Activated CD4-positive, alpha-beta memory T cell treated with anti-CD3 and anti-CD28 coated beads, Interleukin-2, amount 10 ng/mL, durations not matched to agents 7 days and 5 days (primary cell): ENCODE measurements around the gene GNE. TPM values are rescaled to one million over a fixed set of nuclear protein-coding genes. Genes with fewer than 3 reads are reported as not detected.
A peak's percentile ranks its signal among the peaks of the same experiment; 100 is the strongest.
"Not testable (repeated sequence)": the region's sequence is repeated elsewhere in the genome, so short reads cannot be mapped to it uniquely, and the experiment has no call there.

Source experiments
- CTCF ChIA-PET: fragments of 350-600 bp; sonication (Branson Sonifier 250); formaldehyde crosslinking; loops from one replicate; lab custom pipeline; 2021; ENCODE audit warnings: antibody characterized with exemption, inconsistent platforms; lab: Charles Lee
- POLR2A ChIA-PET: fragments of 350-600 bp; sonication (Branson Sonifier 250); formaldehyde crosslinking; loops from one replicate; lab custom pipeline; 2021; ENCODE audit warnings: antibody characterized with exemption; lab: Charles Lee
- DNase-seq: peaks from one replicate; pipeline ENCODE4 v3.0.0-alpha.2; 2020
- H3K27ac Mint-ChIP-seq: one replicate; pipeline ENCODE4 v1.8.0; 2021; ENCODE audit warnings: mild to moderate bottlenecking, mixed read lengths
- H3K27me3 Mint-ChIP-seq: one replicate; pipeline ENCODE4 v1.8.0; 2021; ENCODE audit warnings: mixed read lengths
- H3K36me3 Mint-ChIP-seq: one replicate; pipeline ENCODE4 v1.8.0; 2021; ENCODE audit warnings: low read depth, mixed read lengths
- H3K4me1 Mint-ChIP-seq: one replicate; pipeline ENCODE4 v1.8.0; 2021; ENCODE audit warnings: mixed read lengths
- H3K4me3 Mint-ChIP-seq: one replicate; pipeline ENCODE4 v1.8.0; 2021; ENCODE audit warnings: mild to moderate bottlenecking, mixed read lengths
- H3K9me3 Mint-ChIP-seq: one replicate; pipeline ENCODE4 v1.8.0; 2021; ENCODE audit warnings: mixed read lengths
- total RNA-seq, 2 experiments: library from RNA; stranded (reverse); gene quantifications; one replicate each; pipeline ENCODE4 v1.2.3, GENCODE V29; 2021

GNE gene
- total RNA-seq, 2 experiments from 2014 or later, result 22.0 to 23.0 TPM

- H3K27me3 Mint-ChIP-seq, result peaks cover 7% of the 10 kb centered on the region
- no peak for DNase-seq
- H3K4me1 Mint-ChIP-seq, result peaks cover 66% of the 10 kb centered on the region
- H3K36me3 Mint-ChIP-seq, result peaks cover 37% of the 10 kb centered on the region
- ChIA-PET CTCF (interaction anchor here (1.2 to 5.5 kb wide), 3 partner anchors 25 to 136 kb away, joined by 3 to 33 read pairs (median 4); partner anchors contain the start of genes CCIN and GLIPR2), POLR2A (interaction anchor here (0.5 to 6.0 kb wide), 7 partner anchors 11 to 1096 kb away, joined by 3 to 86 read pairs (median 18); partner anchors contain the start of gene GNE)
- peak overlapping the region; percentile 82 for H3K4me3 Mint-ChIP-seq
- no peak overlapping the region for H3K27ac Mint-ChIP-seq
- H3K9me3 Mint-ChIP-seq, result no peaks in the 10 kb centered on the region
Measured at GRCh38 chr9:36193023-36193422, 65.2 kb downstream of the GNE start.

DNA sequence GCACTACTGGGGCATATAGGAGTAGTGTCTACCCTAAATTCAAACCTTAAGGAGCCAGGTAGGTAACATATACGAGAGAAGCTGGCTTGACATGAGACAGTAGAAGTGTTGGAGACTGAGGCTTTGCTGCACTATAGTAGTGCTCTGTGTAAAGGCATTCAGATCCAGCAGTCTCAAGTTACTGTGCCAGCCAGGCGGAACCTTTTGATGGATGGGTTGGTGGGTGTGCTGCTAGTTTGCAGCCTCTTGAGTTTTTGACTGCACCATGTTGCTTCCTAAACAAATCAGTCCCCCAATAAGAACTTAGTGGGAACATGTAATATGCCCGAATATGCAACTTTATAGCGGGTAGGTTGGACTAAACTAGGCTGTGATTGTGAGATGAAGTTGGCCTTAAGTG is 66.1 kb downstream of the GNE start:
- ChIA-PET CTCF (interaction anchor here (0.6 to 5.5 kb wide), 6 partner anchors 8 to 90 kb away, joined by 3 to 61 read pairs (median 12); partner anchors contain the start of genes CCIN and GLIPR2), POLR2A (interaction anchor here (0.9 to 6.0 kb wide), 14 partner anchors 12 to 295 kb away, joined by 3 to 86 read pairs (median 24); partner anchors contain the start of genes CCIN and GNE)
- Mint-ChIP-seq H3K4me1 (peaks cover 71% of the 10 kb centered on the region), H3K4me3 (peak overlapping the region; percentile 82), H3K27ac (peak overlapping the region; percentile 74), H3K9me3 (no peaks in the 10 kb centered on the region), H3K27me3 (peaks cover 7% of the 10 kb centered on the region), H3K36me3 (peaks cover 33% of the 10 kb centered on the region)
- no peak for DNase-seq

- no peak for DNase-seq
- no peaks in the 10 kb centered on the region for H3K9me3 Mint-ChIP-seq
- peak overlapping the region; percentile 74 for H3K27ac Mint-ChIP-seq
- ChIA-PET POLR2A (interaction anchor here (0.9 to 6.0 kb wide), 23 partner anchors 12 to 587 kb away, joined by 3 to 86 read pairs (median 6); partner anchors contain the start of genes CCIN and GNE), CTCF (interaction anchor here (0.6 to 5.5 kb wide), 9 partner anchors 9 to 259 kb away, joined by 3 to 61 read pairs (median 4); partner anchors contain the start of genes CCIN and GLIPR2)
- peak overlapping the region; percentile 82 for H3K4me3 Mint-ChIP-seq
- peaks cover 70% of the 10 kb centered on the region for H3K4me1 Mint-ChIP-seq
- H3K36me3 Mint-ChIP-seq, result peaks cover 33% of the 10 kb centered on the region
- H3K27me3 Mint-ChIP-seq, result peaks cover 7% of the 10 kb centered on the region
Measured at GRCh38 chr9:36191686-36192085, 66.6 kb downstream of the GNE start.

DNA sequence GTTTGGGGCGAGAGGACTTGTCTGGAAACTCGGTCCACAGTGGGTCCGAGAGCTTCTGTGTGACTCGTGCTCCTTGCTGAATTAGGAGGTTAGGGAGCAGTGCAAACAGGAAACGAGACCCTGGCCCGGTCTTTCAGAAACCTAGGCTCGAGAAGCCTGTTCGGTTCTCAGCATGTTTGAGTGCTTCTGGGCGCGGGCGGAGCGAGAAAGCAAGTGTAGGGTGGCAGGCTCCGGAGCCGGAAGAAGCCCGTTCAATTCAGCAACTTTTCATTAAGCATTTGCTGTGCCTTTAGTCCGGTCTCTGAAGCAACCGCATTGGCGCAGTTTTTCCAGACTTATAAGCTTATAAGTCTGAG is 67.0 kb downstream of the GNE start:
- Mint-ChIP-seq H3K4me3 (peak overlapping the region; percentile 82), H3K36me3 (peaks cover 30% of the 10 kb centered on the region), H3K4me1 (peaks cover 66% of the 10 kb centered on the region), H3K27me3 (peaks cover 7% of the 10 kb centered on the region), H3K27ac (peak overlapping the region; percentile 74), H3K9me3 (no peaks in the 10 kb centered on the region)
- CTCF ChIA-PET, result interaction anchor here (0.6 to 5.5 kb wide), 30 partner anchors 9 to 1528 kb away, joined by 3 to 61 read pairs (median 5); partner anchors contain the start of genes CCIN, GLIPR2 and GNE
- POLR2A ChIA-PET, result interaction anchor here (0.7 to 6.0 kb wide), 35 partner anchors 10 to 587 kb away, joined by 3 to 86 read pairs (median 4); partner anchors contain the start of genes CCIN, GNE and RMRP
- peak; percentile 61 for DNase-seq

GRCh38 chr9:36190388-36191289 is 67.6 kb downstream of the GNE start, which contains the start of gene CLTA:
CLTA (plus strand) TSS chr9:36190921; CDS start chr9:36191057, 136 bp downstream.
- DNase-seq, result peak; percentile 96
- ChIA-PET POLR2A (interaction anchor here (0.6 to 6.0 kb wide), 50 partner anchors 8 to 586 kb away, joined by 3 to 86 read pairs (median 4); partner anchors contain the start of genes CCIN, GNE, HINT2 and RECK), CTCF (interaction anchor here (0.5 to 5.5 kb wide), 39 partner anchors 9 to 1527 kb away, joined by 3 to 61 read pairs (median 4); partner anchors contain the start of genes CCIN, GLIPR2 and GNE)
- peak within 1 kb of the TSS; percentile 82 for H3K4me3 Mint-ChIP-seq
- peaks cover 7% of the 10 kb centered on the region for H3K27me3 Mint-ChIP-seq
- H3K4me1 Mint-ChIP-seq, result peaks cover 66% of the 10 kb centered on the region
- peak within 1 kb of the TSS; percentile 77 for H3K27ac Mint-ChIP-seq
- H3K9me3 Mint-ChIP-seq, result no peaks in the 10 kb centered on the region
- peaks cover 30% of the 10 kb centered on the region for H3K36me3 Mint-ChIP-seq

DNA sequence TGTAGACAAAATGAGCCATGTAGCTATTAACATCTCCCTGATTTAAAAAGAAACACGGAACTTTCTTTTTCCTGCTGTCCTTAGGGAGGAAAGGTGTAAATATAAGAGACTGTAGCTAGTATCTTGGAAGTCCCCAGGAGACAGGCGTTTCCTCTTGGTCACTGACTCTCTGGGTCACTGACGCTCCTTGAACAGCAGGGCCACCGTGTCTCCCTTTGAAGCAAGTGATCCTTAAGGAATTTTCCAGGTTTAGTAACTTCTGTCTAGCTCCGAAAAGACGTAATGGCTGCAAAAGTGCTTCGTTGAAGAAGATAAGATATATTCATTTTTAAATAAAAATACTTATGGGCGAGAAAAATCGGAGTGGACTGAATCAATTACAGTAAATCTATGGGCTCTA is 68.3 kb downstream of the GNE start:
- peak overlapping the region; percentile 82 for H3K4me3 Mint-ChIP-seq
- DNase-seq, result no peak
- H3K27me3 Mint-ChIP-seq, result peaks cover 7% of the 10 kb centered on the region
- H3K36me3 Mint-ChIP-seq, result peaks cover 23% of the 10 kb centered on the region
- H3K4me1 Mint-ChIP-seq, result peaks cover 60% of the 10 kb centered on the region
- ChIA-PET CTCF (interaction anchor here (0.6 to 5.5 kb wide), 34 partner anchors 8 to 1527 kb away, joined by 3 to 61 read pairs (median 4); partner anchors contain the start of genes CCIN and GLIPR2), POLR2A (interaction anchor here (0.6 to 6.0 kb wide), 40 partner anchors 8 to 585 kb away, joined by 3 to 86 read pairs (median 4); partner anchors contain the start of genes CCIN, GNE, HINT2 and RECK)
- H3K27ac Mint-ChIP-seq, result no peak overlapping the region
- H3K9me3 Mint-ChIP-seq, result no peaks in the 10 kb centered on the region

DNA sequence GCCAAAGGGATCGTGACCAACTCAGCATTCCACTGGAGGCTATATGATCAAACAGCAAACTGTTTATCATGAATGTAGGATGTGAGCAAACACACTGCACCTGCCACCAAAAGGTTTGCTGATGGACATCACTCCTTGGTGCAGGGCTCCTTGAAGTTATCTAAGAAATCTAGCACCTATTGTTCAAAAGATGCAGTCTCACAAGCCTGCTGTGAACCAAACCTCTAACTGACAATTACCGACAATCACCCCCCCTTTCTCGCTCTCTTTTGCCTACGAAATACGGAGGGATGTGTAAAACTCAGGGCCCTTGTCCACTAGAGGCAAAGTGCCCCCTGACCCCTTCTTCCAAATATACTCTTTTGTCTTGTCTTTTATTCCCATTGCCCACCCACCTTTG is 70.0 kb downstream of the GNE start:
- Mint-ChIP-seq H3K27me3 (peaks cover 7% of the 10 kb centered on the region), H3K36me3 (peaks cover 7% of the 10 kb centered on the region), H3K4me1 (peaks cover 42% of the 10 kb centered on the region), H3K4me3 (no peak overlapping the region), H3K27ac (no peak overlapping the region), H3K9me3 (no peaks in the 10 kb centered on the region)
- DNase-seq, result no peak
- ChIA-PET CTCF (interaction anchor here (2.9 to 5.5 kb wide), 2 partner anchors 20 to 141 kb away, joined by 33 to 41 read pairs; partner anchors contain the start of gene CCIN), POLR2A (interaction anchor here (4.3 to 5.7 kb wide), 2 partner anchors 20 to 44 kb away, joined by 31 to 44 read pairs; partner anchors contain the start of gene CCIN)

- CTCF ChIA-PET, result interaction anchor here (0.6 to 1.1 kb wide), 3 partner anchors 12 to 141 kb away, joined by 3 to 4 read pairs (median 3); no protein-coding TSS in a partner anchor
Measured at GRCh38 chr9:36187414-36187813, 70.8 kb downstream of the GNE start.

DNA sequence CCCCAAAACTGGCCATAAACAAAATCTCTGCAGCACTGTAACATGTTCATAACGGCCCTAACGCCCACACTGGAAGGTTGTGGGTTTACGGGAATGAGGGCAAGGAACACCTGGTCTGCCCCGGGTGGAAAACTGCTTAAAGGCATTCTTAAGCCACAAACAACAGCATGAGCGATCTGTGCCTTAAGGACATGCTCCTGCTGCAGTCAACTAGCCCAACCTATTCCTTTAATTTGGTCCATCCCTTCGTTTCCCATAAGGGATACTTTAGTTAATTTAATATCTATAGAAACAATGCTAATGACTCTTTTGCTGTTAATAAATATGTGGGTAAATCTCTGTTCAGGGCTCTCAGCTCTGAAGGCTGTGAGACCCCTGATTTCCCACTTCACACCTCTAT is 78.0 kb downstream of the GNE start:
- H3K4me1 Mint-ChIP-seq, H3K36me3 Mint-ChIP-seq, DNase-seq, H3K27ac Mint-ChIP-seq, H3K4me3 Mint-ChIP-seq, H3K9me3 Mint-ChIP-seq, POLR2A ChIA-PET: not testable (repeated sequence)
- CTCF ChIA-PET, result interaction anchor here (1.0 kb wide), 1 partner anchor 10 kb away, joined by 6 read pairs; the partner anchor contains the start of gene CLTA
- H3K27me3 Mint-ChIP-seq, result peaks cover 19% of the 10 kb centered on the region

More at GRCh38 chr9:36187414-36187813, 70.8 kb downstream of the GNE start:
- Mint-ChIP-seq H3K27ac (no peak overlapping the region), H3K9me3 (no peaks in the 10 kb centered on the region), H3K36me3 (peaks cover 2% of the 10 kb centered on the region), H3K27me3 (peaks cover 7% of the 10 kb centered on the region), H3K4me3 (no peak overlapping the region), H3K4me1 (peaks cover 35% of the 10 kb centered on the region)
- POLR2A ChIA-PET, result interaction anchor here (5.7 kb wide), 1 partner anchor 19 kb away, joined by 44 read pairs; the partner anchor contains the start of gene CCIN
- no peak for DNase-seq

DNA sequence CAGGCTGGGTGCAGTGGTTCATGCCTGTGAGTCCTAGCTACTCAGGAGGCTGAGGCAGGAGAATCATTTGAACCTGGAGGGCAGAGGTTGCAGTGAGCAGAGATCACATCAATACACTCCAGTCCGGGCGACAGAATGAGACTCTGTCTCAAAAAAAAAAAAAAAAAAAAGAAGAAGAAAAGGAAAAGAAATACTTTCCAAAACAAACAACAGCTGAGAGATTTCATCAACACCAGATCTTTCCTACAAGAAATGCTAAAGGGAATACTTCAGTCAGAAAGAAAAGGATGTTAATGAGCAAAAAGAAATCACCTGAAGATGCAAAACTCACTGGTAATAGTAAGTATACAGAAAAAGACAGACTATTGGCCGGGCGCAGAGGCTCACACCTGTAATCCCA is 80.7 kb downstream of the GNE start:
- H3K36me3 Mint-ChIP-seq, result no peaks in the 10 kb centered on the region
- H3K4me1 Mint-ChIP-seq, result peaks cover 9% of the 10 kb centered on the region
- peaks cover 19% of the 10 kb centered on the region for H3K27me3 Mint-ChIP-seq
- no peak overlapping the region for H3K4me3 Mint-ChIP-seq
- no peaks in the 10 kb centered on the region for H3K9me3 Mint-ChIP-seq
- ChIA-PET CTCF (interaction anchor here (0.7 to 2.5 kb wide), 5 partner anchors 11 to 1066 kb away, joined by 3 to 11 read pairs (median 5); partner anchors contain the start of gene CLTA), POLR2A (interaction anchor here (1.2 to 1.3 kb wide), 2 partner anchors 11 to 13 kb away, joined by 3 to 4 read pairs; no protein-coding TSS in a partner anchor)
- H3K27ac Mint-ChIP-seq, result no peak overlapping the region
- no peak for DNase-seq

- H3K36me3 Mint-ChIP-seq, DNase-seq, H3K9me3 Mint-ChIP-seq, H3K4me3 Mint-ChIP-seq, H3K4me1 Mint-ChIP-seq, H3K27ac Mint-ChIP-seq: not testable (repeated sequence)
- peaks cover 19% of the 10 kb centered on the region for H3K27me3 Mint-ChIP-seq
- ChIA-PET POLR2A (interaction anchor here (1.0 to 1.2 kb wide), 2 partner anchors 13 to 75 kb away, joined by 3 read pairs; no protein-coding TSS in a partner anchor), CTCF (interaction anchor here (0.5 to 2.5 kb wide), 3 partner anchors 10 to 74 kb away, joined by 3 to 11 read pairs (median 5); no protein-coding TSS in a partner anchor)
Measured at GRCh38 chr9:36176496-36176895, 81.8 kb downstream of the GNE start.
